ENCODE measurements around the gene SPTY2D1. TPM values are rescaled to one million over a fixed set of nuclear protein-coding genes. Genes with fewer than 3 reads are reported as not detected.
A peak's percentile ranks its signal among the peaks of the same experiment; 100 is the strongest.

Gene SPTY2D1
- total RNA-seq, 1 donor from 2014 or later: 29.0 TPM

DNA sequence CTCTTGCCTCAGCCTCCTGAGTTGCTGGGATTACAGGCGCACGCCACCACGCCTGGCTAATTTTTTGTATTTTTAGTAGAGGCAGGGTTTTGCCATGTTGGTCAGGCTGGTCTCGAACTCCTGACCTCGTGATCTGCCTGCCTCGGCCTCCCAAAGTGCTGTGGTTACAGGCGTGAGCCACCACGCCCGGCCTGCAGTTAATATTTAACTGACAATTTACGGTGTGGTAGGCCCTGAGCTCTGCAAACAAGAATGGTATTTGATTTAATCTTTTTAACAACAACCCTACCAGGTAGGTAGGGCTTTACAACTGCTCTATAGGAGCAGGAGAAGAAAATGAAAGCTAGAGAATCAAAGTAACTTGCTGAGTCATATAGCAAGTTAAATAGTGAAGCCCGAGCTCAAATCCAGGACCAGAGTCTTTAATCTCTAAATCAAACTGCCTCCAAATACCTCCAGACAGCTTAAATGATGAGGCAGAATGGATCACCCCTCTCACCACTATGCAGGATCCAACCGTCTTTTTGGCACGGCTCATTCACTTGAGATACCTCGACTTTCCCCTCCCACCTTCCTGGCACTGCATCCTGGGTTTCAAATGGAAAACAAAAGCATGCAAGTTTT lies 55.1 kb downstream of the SPTY2D1 start:
- H3K9me3 Mint-ChIP-seq: no peaks in the 10 kb centered on the region
- DNase-seq (ENCODE audit: low spot score): peak; percentile 19
- no peaks in the 10 kb centered on the region for H3K27me3 Mint-ChIP-seq (ENCODE audit: low read depth)
- intact Hi-C loops (cut with micrococcal nuclease): loop anchor here (1.0 to 5.0 kb wide), 2 partner anchors 8 to 38 kb away; no protein-coding TSS in a partner anchor
- peaks cover 42% of the 10 kb centered on the region for H3K36me3 Mint-ChIP-seq (ENCODE audit: low read depth)
- peak overlapping the region; percentile 24 for H3K27ac Mint-ChIP-seq
- H3K4me1 Mint-ChIP-seq (ENCODE audit: low read depth): peaks cover 20% of the 10 kb centered on the region
- peak overlapping the region; percentile 1 for H3K4me3 Mint-ChIP-seq (ENCODE audit: low read depth)

DNA sequence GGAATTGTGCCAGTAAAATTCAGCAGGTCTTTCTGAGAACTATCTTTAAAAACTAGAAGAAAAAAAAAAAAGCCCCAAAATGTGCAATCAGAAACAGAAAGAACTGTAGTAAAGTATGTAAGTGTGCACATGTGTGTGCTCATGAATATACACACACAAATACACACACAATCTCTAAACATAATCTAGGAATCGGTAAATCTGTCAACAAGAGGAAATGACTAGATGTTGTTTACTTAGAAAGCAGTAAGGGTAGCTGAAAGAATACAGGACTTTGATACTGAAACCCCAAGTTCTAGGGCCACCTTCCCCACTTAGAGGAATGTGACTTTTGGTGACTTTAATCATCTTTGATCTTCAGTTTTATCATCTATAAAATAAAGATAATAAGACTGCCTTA lies 58.8 kb downstream of the SPTY2D1 start:
- no peak for DNase-seq (ENCODE audit: low spot score)
- peaks cover 22% of the 10 kb centered on the region for H3K4me1 Mint-ChIP-seq (ENCODE audit: low read depth)
- intact Hi-C loops (cut with micrococcal nuclease): loop anchor here (5.0 kb wide), 1 partner anchor 42 kb away; no protein-coding TSS in a partner anchor
- H3K9me3 Mint-ChIP-seq: no peaks in the 10 kb centered on the region
- H3K27ac Mint-ChIP-seq: no peak overlapping the region
- H3K4me3 Mint-ChIP-seq (ENCODE audit: low read depth): no peak overlapping the region
- peaks cover 55% of the 10 kb centered on the region for H3K36me3 Mint-ChIP-seq (ENCODE audit: low read depth)
- no peaks in the 10 kb centered on the region for H3K27me3 Mint-ChIP-seq (ENCODE audit: low read depth)

DNA sequence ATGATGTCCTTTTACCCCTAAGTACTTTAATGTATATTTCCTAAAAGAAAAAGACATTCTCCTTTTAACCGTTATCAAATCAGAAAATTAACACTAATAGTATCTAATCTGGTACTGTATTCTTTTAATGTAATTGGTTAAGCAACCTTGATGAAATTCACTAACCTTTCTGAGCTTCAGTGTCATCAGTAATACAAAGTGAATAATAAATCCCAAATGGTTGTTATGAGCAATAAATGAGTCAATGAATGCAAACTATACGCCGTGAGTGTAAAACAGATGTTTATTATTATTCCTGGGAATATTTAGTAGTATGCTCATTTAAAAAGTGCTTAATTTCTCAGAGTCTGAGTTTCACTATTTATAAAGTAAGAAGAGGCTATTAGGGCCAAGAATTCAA lies 67.1 kb downstream of the SPTY2D1 start:
- Mint-ChIP-seq H3K27me3 (ENCODE audit: low read depth) (no peaks in the 10 kb centered on the region), H3K36me3 (ENCODE audit: low read depth) (peaks cover 28% of the 10 kb centered on the region), H3K9me3 (no peaks in the 10 kb centered on the region)

DNA sequence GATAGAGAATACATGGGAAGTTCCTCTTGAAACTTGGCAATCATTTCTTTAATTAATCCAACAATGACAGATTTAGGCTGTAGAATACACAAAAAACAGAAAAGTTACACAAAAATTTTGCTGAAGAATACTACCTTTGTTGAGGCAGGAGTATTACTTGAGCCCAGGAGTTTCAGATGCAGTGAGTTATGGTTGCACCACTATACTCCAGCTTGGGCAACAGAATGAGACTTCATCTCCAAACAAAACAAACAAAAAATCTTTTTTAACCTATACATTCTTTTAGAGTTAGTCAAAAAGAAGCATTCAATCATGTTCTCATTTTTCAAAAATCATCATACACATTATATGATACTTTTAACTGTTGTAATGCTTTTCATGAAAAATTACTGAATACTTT lies 67.7 kb downstream of the SPTY2D1 start:
- H3K9me3 Mint-ChIP-seq: no peaks in the 10 kb centered on the region
- no peak for DNase-seq (ENCODE audit: low spot score)
- peaks cover 26% of the 10 kb centered on the region for H3K36me3 Mint-ChIP-seq (ENCODE audit: low read depth)
- H3K4me1 Mint-ChIP-seq (ENCODE audit: low read depth): peaks cover 2% of the 10 kb centered on the region
- no peak overlapping the region for H3K4me3 Mint-ChIP-seq (ENCODE audit: low read depth)
- intact Hi-C loops (cut with micrococcal nuclease): no loop called here
- no peak overlapping the region for H3K27ac Mint-ChIP-seq
- no peaks in the 10 kb centered on the region for H3K27me3 Mint-ChIP-seq (ENCODE audit: low read depth)

More for the DNA sequence above, 67.1 kb downstream of the SPTY2D1 start:
- peaks cover 2% of the 10 kb centered on the region for H3K4me1 Mint-ChIP-seq (ENCODE audit: low read depth)
- intact Hi-C loops (cut with micrococcal nuclease): no loop called here
- H3K27ac Mint-ChIP-seq: no peak overlapping the region
- no peak for DNase-seq (ENCODE audit: low spot score)
- H3K4me3 Mint-ChIP-seq (ENCODE audit: low read depth): no peak overlapping the region

DNA sequence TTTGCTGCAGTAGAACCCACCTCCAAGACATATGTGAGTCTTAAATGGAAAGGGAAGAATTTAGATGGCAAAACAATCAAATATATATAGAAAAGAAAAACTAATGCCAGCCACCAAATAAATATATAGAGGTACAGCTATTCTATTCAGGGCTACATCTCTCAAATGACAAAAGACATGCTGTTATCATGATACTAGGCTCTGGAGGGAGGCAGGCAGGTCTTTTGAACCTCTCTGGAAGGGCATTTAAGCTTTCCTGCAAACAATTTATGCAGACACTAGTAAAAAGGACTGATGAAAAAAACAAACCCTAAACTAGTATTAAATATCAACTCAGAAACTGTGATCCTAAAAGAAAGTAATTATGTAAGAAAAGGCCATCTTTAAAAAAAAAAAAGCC lies 70.0 kb downstream of the SPTY2D1 start:
- intact Hi-C loops (cut with micrococcal nuclease): no loop called here
- no peaks in the 10 kb centered on the region for H3K27me3 Mint-ChIP-seq (ENCODE audit: low read depth)
- H3K36me3 Mint-ChIP-seq (ENCODE audit: low read depth): peaks cover 27% of the 10 kb centered on the region
- H3K9me3 Mint-ChIP-seq: no peaks in the 10 kb centered on the region
- H3K27ac Mint-ChIP-seq: no peak overlapping the region
- H3K4me1 Mint-ChIP-seq (ENCODE audit: low read depth): peaks cover 2% of the 10 kb centered on the region
- no peak overlapping the region for H3K4me3 Mint-ChIP-seq (ENCODE audit: low read depth)
- no peak for DNase-seq (ENCODE audit: low spot score)

DNA sequence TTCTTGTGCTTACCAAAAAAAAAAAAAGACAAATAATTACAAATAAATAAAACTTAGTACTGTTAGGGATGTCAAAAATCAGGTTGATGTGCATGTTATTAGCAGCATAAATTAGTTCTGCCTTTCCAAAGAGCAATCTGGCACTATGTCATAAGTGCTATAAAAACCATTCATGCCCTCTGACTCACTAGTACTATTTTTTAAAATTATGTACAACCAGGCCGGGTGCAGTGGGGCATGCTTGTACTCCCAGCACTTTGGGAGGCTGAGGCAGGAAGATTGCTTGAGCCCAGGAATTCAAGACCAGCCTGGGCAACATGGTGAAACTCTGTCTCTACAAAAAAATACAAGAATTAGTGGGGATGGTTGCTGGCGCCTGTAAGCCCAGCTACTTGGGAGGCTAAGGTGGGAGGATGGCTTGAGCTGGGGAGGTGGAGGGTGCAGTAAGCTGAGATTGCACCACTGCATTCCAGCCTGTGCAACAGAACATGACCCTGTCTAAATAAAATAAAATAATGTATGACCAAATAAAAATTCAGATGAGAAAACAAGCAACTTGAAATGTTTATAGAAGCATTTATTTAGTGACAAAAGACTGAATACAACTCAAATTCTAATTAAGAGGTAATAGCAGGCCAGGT lies 70.9 kb downstream of the SPTY2D1 start:
- Mint-ChIP-seq H3K4me3 (ENCODE audit: low read depth) (no peak overlapping the region), H3K27ac (no peak overlapping the region), H3K9me3 (no peaks in the 10 kb centered on the region), H3K36me3 (ENCODE audit: low read depth) (peaks cover 27% of the 10 kb centered on the region), H3K27me3 (ENCODE audit: low read depth) (no peaks in the 10 kb centered on the region), H3K4me1 (ENCODE audit: low read depth) (peaks cover 2% of the 10 kb centered on the region)
- intact Hi-C loops (cut with micrococcal nuclease): no loop called here
- DNase-seq (ENCODE audit: low spot score): no peak

Other genes starting within 250 kb of the SPTY2D1 start
- 1,864 and 1,905 TPM in 2 replicates for gene LDHA, start 239.8 kb downstream of the SPTY2D1 start, total RNA-seq
- not detected in 2 replicates for gene LDHC, start 222.0 kb downstream of the SPTY2D1 start, total RNA-seq
- gene LDHAL6A, start 178.5 kb downstream of the SPTY2D1 start, total RNA-seq: not detected in 2 replicates
- 49.5 and 53.3 TPM in 2 replicates for gene TSG101, start 107.4 kb downstream of the SPTY2D1 start, total RNA-seq
- gene UEVLD, start 45.6 kb downstream of the SPTY2D1 start, total RNA-seq: 26.4 and 32.7 TPM in 2 replicates
- gene MISFA, start 34.6 kb downstream of the SPTY2D1 start, total RNA-seq: 2.0 and 3.0 TPM in 2 replicates
- gene TMEM86A, start 64.4 kb upstream of the SPTY2D1 start, total RNA-seq: 0.11 and 0.55 TPM in 2 replicates
- gene IGSF22, start 91.8 kb upstream of the SPTY2D1 start, total RNA-seq: 0.05 and 0.16 TPM in 2 replicates
- gene PTPN5, start 157.5 kb upstream of the SPTY2D1 start, total RNA-seq: not detected in 2 replicates

Data from activated T-helper 2 cell treated with anti-CD3 and anti-CD28 coated beads, Interferon-gamma antibody, Interleukin-2, Interleukin-4, amounts not matched to agents 10 μg/mL and 5 μg/mL and 100 μg/mL, durations not matched to agents 14 hours and 24 hours and 36 hours (primary cell).